GM21447 (cell line): Measurements from ENCODE around the gene FAM47B.

Experiments used
- ATAC-seq: cut with Tn5 transposase; IDR thresholded peaks from one replicate; pipeline ENCODE4 v1.9.1; 2021; ENCODE audit not compliant: unreplicated experiment

Gene FAM47B

GRCh38 chrX:34942496-34942895, at the start of gene FAM47B:
TSS of gene FAM47B (plus strand) at chrX:34942796. CDS start at chrX:34942832, 36 bp downstream.
- ATAC-seq, result no peak

GRCh38 chrX:34893741-34894140, 48.9 kb upstream of the FAM47B start:
- ATAC-seq, result no peak

- ATAC-seq, result no peak
Observed at GRCh38 chrX:34900691-34901090, 41.9 kb upstream of the FAM47B start.

- ATAC-seq, result no peak
Observed at GRCh38 chrX:34901761-34902160, 40.8 kb upstream of the FAM47B start.

- ATAC-seq, result no peak
Observed at GRCh38 chrX:34903316-34903715, 39.3 kb upstream of the FAM47B start.

GRCh38 chrX:34909151-34909550, 33.4 kb upstream of the FAM47B start:
- no peak for ATAC-seq

GRCh38 chrX:34915463-34916225, 27.0 kb upstream of the FAM47B start:
- ATAC-seq, result no peak

GRCh38 chrX:34917146-34917545, 25.4 kb upstream of the FAM47B start:
- no peak for ATAC-seq

GRCh38 chrX:34918091-34918736, 24.4 kb upstream of the FAM47B start:
- no peak for ATAC-seq

- ATAC-seq, result no peak
Observed at GRCh38 chrX:34918856-34919255, 23.7 kb upstream of the FAM47B start.

GRCh38 chrX:34927866-34928265, 14.7 kb upstream of the FAM47B start:
- ATAC-seq, result no peak

- no peak for ATAC-seq
Observed at GRCh38 chrX:34943235-34943634, 639 bp downstream of the FAM47B start.

GRCh38 chrX:34956916-34957315, 14.3 kb downstream of the FAM47B start:
- no peak for ATAC-seq

- ATAC-seq, result no peak
Observed at GRCh38 chrX:34961662-34962061, 19.1 kb downstream of the FAM47B start.

- ATAC-seq, result no peak
Observed at GRCh38 chrX:34972206-34972605, 29.6 kb downstream of the FAM47B start.

- no peak for ATAC-seq
Observed at GRCh38 chrX:34978171-34978570, 35.6 kb downstream of the FAM47B start.

- no peak for ATAC-seq
Observed at GRCh38 chrX:34987646-34988045, 45.0 kb downstream of the FAM47B start.
